ENCODE measurements around the gene HNRNPU.
"Not testable (repeated sequence)": the region's sequence is repeated elsewhere in the genome, so short reads cannot be mapped to it uniquely, and the experiment has no call there.

Gene HNRNPU

GRCh38 chr1:244839656-244840055, 24.7 kb downstream of the HNRNPU start:
- no peak for DNase-seq

- DNase-seq, result no peak
These were observed 26.6 kb downstream of the HNRNPU start for GRCh38 chr1:244837597-244838258.

- no peak for DNase-seq
These were observed 27.8 kb downstream of the HNRNPU start for GRCh38 chr1:244836584-244836983.

GRCh38 chr1:244836135-244836521, 28.2 kb downstream of the HNRNPU start:
- DNase-seq, result peak; percentile 53 to 67

GRCh38 chr1:244835276-244836134, 28.8 kb downstream of the HNRNPU start, which contains the start of gene COX20:
Gene COX20, plus strand, starts transcription at chr1:244835658. Its CDS starts 57 bp downstream, at chr1:244835715.
- peak; percentile 94 to 96 for DNase-seq

- DNase-seq, result peak; percentile 92 to 95
These were observed 29.6 kb downstream of the HNRNPU start for GRCh38 chr1:244834543-244835275.

- peak; percentile 81 to 90 for DNase-seq
These were observed 30.4 kb downstream of the HNRNPU start for GRCh38 chr1:244833734-244834542.

- DNase-seq, result not testable (repeated sequence)
These were observed 31.1 kb downstream of the HNRNPU start for GRCh38 chr1:244833260-244833659.

GRCh38 chr1:244830639-244831038, 33.7 kb downstream of the HNRNPU start:
- no peak for DNase-seq

GRCh38 chr1:244826712-244827111, 37.6 kb downstream of the HNRNPU start:
- no peak for DNase-seq

GRCh38 chr1:244822878-244823277, 41.5 kb downstream of the HNRNPU start:
- no peak for DNase-seq

- no peak for DNase-seq
These were observed 43.2 kb downstream of the HNRNPU start for GRCh38 chr1:244821134-244821533.

- DNase-seq, result no peak
These were observed 44.2 kb downstream of the HNRNPU start for GRCh38 chr1:244820131-244820530.

- DNase-seq, result no peak
These were observed 46.9 kb downstream of the HNRNPU start for GRCh38 chr1:244817415-244817894.

- peak; percentile 68 to 76 for DNase-seq
These were observed 48.7 kb downstream of the HNRNPU start for GRCh38 chr1:244815600-244816099.

GRCh38 chr1:244813327-244813726, 51.0 kb downstream of the HNRNPU start:
- DNase-seq, result no peak

GRCh38 chr1:244810221-244810620, 54.1 kb downstream of the HNRNPU start:
- no peak for DNase-seq

- no peak for DNase-seq
These were observed 57.2 kb downstream of the HNRNPU start for GRCh38 chr1:244807138-244807537.

- no peak for DNase-seq
These were observed 59.5 kb downstream of the HNRNPU start for GRCh38 chr1:244804841-244805240.

- no peak for DNase-seq
These were observed 61.6 kb downstream of the HNRNPU start for GRCh38 chr1:244802556-244803239.

- DNase-seq, result no peak
These were observed 62.3 kb downstream of the HNRNPU start for GRCh38 chr1:244802041-244802440.
